ENCODE measurements around the gene CLSTN2. TPM values are rescaled to one million over a fixed set of nuclear protein-coding genes. Genes with fewer than 3 reads are reported as not detected.

Gene CLSTN2
- total RNA-seq, 2 donors from 2014 or later, result 3.5 to 60.3 TPM

GRCh38 chr3:140523600-140523999 lies 588.6 kb downstream of the CLSTN2 start:
- intact Hi-C loops (cut with DNase I), result no loop called here
- no peak for DNase-seq (ENCODE audit: low spot score)
- Histone ChIP-seq H3K27me3 (replicated peaks; ENCODE audit: insufficient read depth) (no peaks in the 10 kb centered on the region), H3K9me3 (no peaks in the 10 kb centered on the region), H3K27ac (no peak overlapping the region), H3K36me3 (no peaks in the 10 kb centered on the region), H3K4me1 (replicated peaks) (no peaks in the 10 kb centered on the region), H3K4me3 (no peak overlapping the region)
- WGBS, result 95% methylated on average over 1 of the region's 1 CpG
- TF ChIP-seq POLR2A (IDR thresholded peaks at IDR 0.05) (no peak), POLR2AphosphoS5 (IDR thresholded peaks at IDR 0.05) (no peak)
- TF ChIP-seq, protein P1, sequence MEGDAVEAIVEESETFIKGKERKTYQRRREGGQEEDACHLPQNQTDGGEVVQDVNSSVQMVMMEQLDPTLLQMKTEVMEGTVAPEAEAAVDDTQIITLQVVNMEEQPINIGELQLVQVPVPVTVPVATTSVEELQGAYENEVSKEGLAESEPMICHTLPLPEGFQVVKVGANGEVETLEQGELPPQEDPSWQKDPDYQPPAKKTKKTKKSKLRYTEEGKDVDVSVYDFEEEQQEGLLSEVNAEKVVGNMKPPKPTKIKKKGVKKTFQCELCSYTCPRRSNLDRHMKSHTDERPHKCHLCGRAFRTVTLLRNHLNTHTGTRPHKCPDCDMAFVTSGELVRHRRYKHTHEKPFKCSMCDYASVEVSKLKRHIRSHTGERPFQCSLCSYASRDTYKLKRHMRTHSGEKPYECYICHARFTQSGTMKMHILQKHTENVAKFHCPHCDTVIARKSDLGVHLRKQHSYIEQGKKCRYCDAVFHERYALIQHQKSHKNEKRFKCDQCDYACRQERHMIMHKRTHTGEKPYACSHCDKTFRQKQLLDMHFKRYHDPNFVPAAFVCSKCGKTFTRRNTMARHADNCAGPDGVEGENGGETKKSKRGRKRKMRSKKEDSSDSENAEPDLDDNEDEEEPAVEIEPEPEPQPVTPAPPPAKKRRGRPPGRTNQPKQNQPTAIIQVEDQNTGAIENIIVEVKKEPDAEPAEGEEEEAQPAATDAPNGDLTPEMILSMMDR (IDR thresholded peaks at IDR 0.05), result no peak

- Histone ChIP-seq H3K27ac (no peak overlapping the region), H3K4me3 (no peak overlapping the region), H3K4me1 (replicated peaks) (no peaks in the 10 kb centered on the region), H3K36me3 (no peaks in the 10 kb centered on the region), H3K27me3 (replicated peaks; ENCODE audit: insufficient read depth) (no peaks in the 10 kb centered on the region), H3K9me3 (no peaks in the 10 kb centered on the region)
- TF ChIP-seq POLR2AphosphoS5 (IDR thresholded peaks at IDR 0.05) (no peak), POLR2A (IDR thresholded peaks at IDR 0.05) (no peak)
- TF ChIP-seq, protein P1 (IDR thresholded peaks at IDR 0.05), result no peak
- intact Hi-C loops (cut with DNase I), result no loop called here
- no peak for DNase-seq (ENCODE audit: low spot score)
These were observed 592.2 kb downstream of the CLSTN2 start for GRCh38 chr3:140527156-140527555.

DNA sequence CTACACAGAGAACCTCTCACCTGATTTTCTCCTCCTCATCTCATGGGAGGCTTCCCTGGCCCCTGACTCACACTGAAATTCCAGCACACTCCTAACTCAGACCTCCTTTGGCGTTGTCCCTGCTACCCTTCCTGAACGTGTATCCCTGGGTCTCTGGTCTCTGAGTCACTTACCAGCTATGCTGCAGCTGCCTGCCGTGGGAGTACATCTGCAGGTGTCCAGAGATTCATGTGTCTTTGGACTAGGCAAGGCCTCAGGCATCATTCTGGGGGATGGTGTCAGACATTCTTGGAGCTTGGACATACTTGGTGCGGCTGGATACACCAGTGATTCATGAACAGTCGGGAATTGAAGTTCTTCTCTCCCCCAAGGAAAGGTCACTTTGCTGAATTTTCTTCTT lies 594.1 kb downstream of the CLSTN2 start:
- 67% methylated on average over 5 of the region's 5 CpGs for WGBS
- H3K4me1 ChIP-seq (replicated peaks), result no peaks in the 10 kb centered on the region
- H3K9me3 ChIP-seq, result no peaks in the 10 kb centered on the region
- no peaks in the 10 kb centered on the region for H3K27me3 ChIP-seq (replicated peaks; ENCODE audit: insufficient read depth)
- no peak overlapping the region for H3K4me3 ChIP-seq
- no peak for DNase-seq (ENCODE audit: low spot score)
- no peak for TF ChIP-seq POLR2AphosphoS5 (IDR thresholded peaks at IDR 0.05)
- TF ChIP-seq, protein P1 (IDR thresholded peaks at IDR 0.05), result no peak
- TF ChIP-seq POLR2A (IDR thresholded peaks at IDR 0.05), result no peak
- no peak overlapping the region for H3K27ac ChIP-seq
- intact Hi-C loops (cut with DNase I), result no loop called here
- no peaks in the 10 kb centered on the region for H3K36me3 ChIP-seq

- intact Hi-C loops (cut with DNase I), result no loop called here
- no peaks in the 10 kb centered on the region for H3K27me3 ChIP-seq (replicated peaks; ENCODE audit: insufficient read depth)
- no peak overlapping the region for H3K27ac ChIP-seq
- no peaks in the 10 kb centered on the region for H3K9me3 ChIP-seq
- WGBS, result 45% methylated on average over 1 of the region's 1 CpG
- no peak for TF ChIP-seq POLR2A (IDR thresholded peaks at IDR 0.05)
- TF ChIP-seq, protein P1 (IDR thresholded peaks at IDR 0.05), result no peak
- TF ChIP-seq POLR2AphosphoS5 (IDR thresholded peaks at IDR 0.05), result no peak
- no peak overlapping the region for H3K4me3 ChIP-seq
- no peaks in the 10 kb centered on the region for H3K36me3 ChIP-seq
- no peak for DNase-seq (ENCODE audit: low spot score)
- H3K4me1 ChIP-seq (replicated peaks), result no peaks in the 10 kb centered on the region
These were observed 594.6 kb downstream of the CLSTN2 start for GRCh38 chr3:140529558-140529957.

DNA sequence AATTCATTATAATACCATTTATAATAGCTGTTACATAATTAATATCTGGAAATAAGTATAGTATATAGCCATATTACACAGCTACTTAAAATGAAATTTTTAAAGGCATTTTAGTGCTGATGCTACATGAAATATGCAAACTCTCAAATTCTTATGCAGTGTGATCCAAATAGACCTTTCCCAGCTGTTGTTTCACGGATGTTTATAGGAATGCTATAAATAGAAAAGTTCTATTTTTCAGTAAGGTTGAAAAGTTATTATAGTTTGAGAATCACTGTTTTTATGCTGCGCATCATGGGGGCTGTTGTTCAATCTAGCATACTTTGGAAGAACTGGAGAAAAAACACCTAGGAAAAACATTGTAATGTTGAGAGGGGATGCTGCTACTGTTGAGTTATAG lies 595.1 kb downstream of the CLSTN2 start:
- TF ChIP-seq, protein P1 (IDR thresholded peaks at IDR 0.05), result no peak
- TF ChIP-seq POLR2AphosphoS5 (IDR thresholded peaks at IDR 0.05), result no peak
- TF ChIP-seq POLR2A (IDR thresholded peaks at IDR 0.05), result no peak
- Histone ChIP-seq H3K36me3 (no peaks in the 10 kb centered on the region), H3K27ac (no peak overlapping the region), H3K4me1 (replicated peaks) (no peaks in the 10 kb centered on the region), H3K4me3 (no peak overlapping the region), H3K27me3 (replicated peaks; ENCODE audit: insufficient read depth) (no peaks in the 10 kb centered on the region), H3K9me3 (no peaks in the 10 kb centered on the region)
- intact Hi-C loops (cut with DNase I), result no loop called here
- 72% methylated on average over 2 of the region's 2 CpGs for WGBS
- no peak for DNase-seq (ENCODE audit: low spot score)

All from prostate gland (tissue), 2 donors.